ELF-1 (cell line): ENCODE results near the gene ME2.
"Not testable (repeated sequence)": the region's sequence is repeated elsewhere in the genome, so short reads cannot be mapped to it uniquely, and the experiment has no call there.

Source experiments
- DNase-seq: peaks from one replicate; pipeline ENCODE4 v3.0.0-alpha.2; 2016; ENCODE audit warnings: low read depth, low spot score

ME2 gene

DNA sequence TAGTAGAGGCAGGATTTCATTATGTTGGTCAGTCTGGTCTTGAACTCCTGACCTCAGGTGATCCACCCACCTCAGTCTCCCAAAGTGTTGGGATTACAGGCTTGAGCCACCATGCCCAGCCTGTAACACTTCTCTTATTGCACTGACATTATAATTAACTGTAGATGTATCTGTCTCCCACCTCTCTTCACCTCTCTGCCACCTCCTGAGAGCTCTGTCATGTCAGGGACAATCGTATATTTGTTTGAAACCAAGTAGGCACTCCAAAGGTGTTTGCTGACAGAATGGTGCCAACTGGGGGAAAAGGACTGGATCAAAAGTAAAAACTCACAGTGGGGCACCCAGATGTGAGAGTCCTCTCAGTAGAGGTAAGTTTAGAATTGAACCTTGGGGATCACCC, 17.3 kb upstream of the ME2 start:
- DNase-seq = no peak

DNA sequence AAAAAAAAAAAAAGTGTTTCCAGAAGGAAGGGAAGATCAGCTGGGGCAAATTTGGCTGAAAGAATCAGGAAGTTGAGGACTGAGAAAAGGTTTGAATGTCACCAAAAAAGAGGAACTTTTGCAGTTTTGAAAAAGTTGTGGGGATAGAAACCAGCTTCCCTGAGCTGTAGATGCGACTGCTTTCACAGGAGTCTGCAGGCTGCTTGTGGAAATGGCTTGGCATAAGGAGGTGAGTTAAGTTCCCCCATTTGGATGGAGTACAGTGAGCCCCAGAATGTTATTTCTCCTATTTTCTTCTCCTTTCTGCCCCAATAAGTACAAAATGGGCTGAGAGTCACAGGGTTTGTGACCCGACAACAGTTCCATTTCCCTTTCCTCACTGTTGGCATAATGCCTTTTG, 16.5 kb upstream of the ME2 start:
- DNase-seq = no peak

DNA sequence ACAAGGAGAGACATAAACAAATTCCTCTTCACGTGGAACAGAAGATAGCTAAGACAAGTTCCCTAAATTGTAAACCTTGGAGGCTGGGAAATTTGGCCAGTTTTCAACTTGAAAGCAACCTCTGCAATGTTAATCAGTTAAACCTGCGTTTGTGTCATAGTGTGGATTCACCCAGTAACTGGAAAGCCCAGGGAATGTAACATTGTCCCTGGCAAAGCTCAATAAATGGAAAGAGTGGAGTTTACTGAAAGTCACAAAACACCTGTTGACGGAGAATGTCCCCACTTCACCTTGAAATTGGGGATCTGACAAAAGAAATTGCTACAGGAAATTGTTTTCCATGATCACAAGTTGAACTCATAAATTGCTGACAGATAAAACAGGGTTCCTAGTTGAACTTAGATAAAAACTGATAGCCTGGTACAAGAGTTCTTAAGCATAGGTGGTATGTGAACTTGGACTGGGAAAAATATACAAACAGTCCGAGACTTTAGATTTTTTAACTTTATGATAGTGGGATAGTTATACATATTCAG, 15.0 kb upstream of the ME2 start:
- no peak for DNase-seq

DNA sequence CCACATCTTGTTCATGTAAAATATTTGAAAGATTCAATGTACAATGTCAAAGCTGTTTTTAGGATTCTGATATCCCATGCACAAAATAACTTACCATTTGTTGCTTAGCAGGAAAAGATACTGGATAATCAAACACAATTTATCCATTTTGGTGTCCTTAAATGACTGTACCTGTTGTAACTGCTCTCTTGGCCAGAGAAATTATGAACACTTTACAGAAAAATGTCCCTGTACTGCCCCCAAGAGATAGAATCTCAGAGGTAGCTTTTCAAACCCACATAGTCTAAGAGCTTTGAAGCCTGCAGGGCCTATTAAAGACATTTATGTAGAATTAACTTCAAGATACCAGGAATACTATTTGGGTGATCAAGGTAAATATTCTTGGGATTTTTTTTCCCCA, 12.2 kb upstream of the ME2 start:
- no peak for DNase-seq

DNA sequence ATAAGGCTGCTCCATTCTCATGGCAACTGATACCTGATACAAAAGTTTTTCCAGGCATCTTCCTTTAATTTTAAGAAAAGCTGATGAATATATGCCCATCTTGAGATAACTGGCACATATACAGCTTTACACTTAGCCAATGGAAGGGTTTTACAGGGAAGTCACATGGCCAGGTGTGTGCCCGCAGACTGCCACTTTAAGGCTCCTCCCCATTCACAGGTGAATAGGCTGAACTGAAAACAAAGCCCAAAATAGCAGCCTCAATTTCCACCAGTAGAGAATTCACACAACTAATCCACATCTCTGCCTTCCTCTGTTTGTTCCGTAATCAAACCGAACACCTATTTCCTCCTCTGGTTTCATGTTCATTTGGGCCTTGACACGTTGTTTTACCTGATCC, 9.8 kb upstream of the ME2 start:
- no peak for DNase-seq

DNA sequence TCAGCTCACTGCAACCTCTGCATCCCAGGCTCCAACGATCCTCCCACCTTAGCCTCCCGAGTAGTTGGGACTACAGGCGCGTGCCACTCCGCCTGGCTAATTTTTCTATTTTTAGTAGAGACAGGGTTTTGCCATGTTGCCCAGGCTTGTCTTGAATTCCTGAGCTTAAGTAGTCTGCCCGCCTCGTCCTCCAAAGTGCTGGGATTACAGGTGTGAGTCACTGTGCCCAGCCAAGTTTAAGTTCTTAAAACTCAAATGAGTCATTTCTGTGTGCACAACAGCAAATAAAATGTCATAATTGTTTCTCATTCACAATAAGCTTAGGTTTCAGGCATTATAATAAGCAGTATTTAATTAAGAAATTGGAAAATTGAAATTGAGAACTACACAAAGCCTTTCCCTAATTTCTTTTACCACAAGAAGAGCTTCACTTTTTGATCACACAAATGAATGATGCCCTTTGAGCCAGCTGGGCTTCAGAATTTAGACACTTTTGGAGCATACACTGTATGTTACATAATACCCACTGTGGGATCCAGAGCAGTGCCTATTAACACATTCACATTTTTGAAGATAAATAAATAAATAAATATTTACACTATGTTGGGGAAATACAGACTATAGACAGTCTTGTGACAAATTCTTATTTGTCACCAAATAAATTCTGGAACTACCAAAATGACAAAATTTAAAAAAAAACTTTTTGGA, 8.6 kb upstream of the ME2 start:
- DNase-seq = no peak

DNA sequence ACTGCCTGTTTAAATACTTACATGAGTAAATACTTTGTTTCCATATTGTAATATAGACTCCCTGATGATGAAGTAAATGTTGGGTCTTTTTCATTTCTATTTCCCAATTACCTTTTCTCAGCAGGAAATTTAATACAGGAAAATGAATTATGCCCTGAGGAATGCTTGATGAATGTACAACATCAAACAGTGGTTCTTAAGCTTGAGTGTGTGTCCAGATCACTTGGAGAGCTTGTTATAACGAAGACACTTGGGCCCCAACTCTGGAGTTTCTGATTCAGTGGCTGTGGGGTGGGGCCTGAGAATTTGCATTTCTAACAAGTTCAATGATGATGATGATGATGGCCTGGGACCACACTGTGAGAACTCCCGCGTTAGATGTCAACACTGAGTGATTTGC, 7.1 kb upstream of the ME2 start:
- DNase-seq = no peak

DNA sequence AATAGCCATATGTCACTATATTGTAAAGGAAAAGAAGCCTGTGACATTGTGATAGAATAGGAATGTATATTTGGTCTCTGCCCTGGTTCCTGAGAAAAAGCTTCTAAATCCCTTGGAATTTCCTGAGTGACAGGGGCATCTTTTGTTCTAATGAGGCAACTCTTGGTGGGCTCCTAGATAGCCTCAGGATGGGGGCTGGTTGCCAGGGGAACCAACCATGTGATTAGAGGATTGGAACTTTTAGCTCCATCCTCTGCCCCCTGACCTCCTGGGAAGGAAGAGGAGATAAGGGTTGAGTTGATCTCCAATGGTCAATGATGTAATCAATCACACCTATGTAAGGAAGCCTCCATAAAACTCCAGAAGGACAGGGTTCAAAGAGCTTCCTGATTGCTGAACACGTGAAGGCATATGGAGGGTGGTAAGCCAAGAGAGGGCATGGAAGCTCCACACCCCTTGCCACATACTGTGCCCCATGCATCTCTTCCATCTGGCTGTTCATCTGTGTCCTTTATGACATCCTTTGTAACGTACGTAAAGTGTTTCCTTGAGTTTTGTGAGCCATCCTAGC, 2.9 kb upstream of the ME2 start:
- DNase-seq = peak; percentile 30

DNA sequence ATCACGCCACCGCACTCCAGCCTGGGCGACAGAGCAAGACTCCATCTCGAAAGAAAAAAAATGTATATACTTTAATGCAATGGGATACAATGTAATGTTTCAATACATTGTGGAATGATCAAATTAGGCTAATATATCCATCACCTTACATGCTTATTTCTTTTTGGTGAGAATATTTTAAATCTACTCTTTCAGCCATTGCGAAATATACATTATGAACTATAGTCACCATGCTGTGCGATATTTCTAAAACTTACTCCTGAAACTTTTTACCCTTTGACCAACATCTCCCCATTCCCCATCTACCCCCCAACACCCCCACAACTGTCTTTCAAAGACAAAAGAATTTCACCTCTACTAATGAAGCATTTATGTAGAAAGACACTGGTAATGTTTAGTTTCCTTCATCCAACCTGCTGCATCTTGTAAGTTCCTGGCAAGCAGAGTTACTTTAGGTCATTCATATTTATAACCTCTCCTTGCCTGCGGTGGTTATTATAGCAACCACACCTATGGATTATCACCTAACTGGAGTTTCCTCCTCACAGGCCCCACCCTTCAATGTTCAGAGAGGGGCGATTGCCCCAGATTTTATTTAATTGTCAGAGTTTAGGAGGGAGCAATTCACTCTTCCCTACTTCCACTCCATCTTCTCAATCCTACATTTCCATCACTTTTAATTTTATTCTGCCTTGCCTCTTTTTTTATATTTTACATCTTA, 1.2 kb upstream of the ME2 start:
- DNase-seq = no peak

DNA sequence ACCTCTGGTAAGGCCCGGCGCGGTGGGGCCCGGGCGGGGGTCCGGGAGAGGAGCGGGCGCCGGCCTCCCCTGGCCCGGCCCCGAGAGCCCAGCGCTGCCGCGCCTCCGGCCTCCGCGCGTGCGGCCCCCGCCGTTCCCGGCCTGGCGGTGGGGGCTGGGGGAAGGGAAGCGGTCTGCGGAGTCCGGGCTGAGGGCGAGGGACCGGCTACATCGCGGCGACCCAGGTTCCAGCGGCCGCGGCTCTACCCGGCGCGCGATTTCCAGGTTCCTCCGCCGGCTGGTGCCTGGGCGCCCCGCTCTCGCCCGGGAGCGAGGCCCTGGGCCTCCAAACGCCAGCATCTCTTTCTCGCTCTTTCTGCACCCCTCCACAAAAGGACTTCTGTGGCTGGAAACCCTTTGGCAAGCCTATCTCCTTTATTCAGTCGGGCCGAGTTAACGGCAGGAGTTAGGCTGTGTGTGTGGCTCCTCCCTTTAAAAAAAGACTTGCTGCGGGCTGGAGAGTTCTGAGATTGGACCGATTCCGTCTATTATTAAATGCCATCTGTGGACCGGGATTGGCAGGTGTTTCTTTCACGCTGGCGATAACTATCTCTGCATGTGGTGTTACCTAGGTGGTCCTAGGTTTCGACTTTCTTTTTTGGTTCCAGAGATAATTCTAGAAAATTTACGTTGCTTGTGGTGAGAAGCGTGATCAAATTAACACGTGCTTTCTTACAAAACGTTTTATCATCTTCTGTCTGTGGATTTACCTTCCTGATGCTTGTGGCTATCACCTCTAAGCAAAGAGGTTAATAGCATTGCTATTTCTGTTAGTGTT, 592 bp downstream of the ME2 start:
- DNase-seq = peak; percentile 51

DNA sequence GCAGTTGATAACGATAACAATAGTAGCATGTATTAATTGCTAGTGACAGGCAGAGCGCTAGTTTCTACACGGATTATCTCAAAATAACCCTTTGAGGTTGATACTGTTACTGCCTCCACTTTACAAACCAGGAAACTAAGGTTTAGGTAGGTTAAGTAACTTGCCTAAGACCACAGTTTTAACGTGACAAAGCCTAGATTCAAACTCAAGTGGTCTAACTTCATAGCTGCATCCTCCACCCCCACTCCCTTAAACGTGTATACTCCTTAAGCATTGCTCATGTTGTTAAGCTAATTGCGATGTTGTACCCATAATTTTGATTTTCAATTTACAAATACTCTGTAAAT, 1.2 kb downstream of the ME2 start:
- no peak for DNase-seq

DNA sequence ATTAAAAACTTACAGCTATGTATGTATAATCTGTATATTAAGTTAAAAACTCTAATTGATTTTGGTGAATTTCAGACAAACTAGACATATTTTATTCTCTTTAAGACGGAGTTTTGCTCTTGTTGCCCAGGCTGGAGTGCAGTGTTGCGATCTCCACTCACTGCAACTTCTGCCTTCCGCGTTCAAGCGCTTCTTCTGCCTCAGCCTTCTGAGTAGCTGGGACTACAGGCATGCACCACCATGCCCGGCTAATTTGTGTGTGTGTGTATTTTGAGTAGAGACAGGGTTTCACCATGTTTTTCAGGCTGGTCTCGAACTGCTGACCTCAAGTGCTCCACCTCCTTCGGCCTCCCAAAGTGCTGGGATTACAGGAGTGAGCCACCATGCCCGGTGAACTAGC, 2.0 kb downstream of the ME2 start:
- DNase-seq = not testable (repeated sequence)

DNA sequence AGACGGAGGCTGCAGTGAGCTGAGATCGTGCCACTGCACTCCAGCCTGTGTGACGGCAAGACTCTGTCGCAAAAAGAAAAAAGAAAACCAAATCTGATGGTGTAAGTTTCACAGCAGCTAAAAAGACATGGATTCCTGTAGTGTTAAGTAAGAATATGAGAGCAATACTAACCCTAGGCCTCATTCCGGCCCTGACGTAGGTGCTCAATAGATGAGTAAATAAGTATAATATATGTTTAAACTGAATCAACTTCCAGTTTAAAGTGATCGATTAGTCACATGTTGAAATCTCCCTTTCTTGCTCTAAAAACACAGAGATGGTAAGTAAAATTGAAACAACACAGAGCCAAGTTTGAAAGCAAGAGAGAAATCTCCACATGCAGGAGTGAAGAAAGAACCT, 8.0 kb downstream of the ME2 start:
- DNase-seq = no peak

DNA sequence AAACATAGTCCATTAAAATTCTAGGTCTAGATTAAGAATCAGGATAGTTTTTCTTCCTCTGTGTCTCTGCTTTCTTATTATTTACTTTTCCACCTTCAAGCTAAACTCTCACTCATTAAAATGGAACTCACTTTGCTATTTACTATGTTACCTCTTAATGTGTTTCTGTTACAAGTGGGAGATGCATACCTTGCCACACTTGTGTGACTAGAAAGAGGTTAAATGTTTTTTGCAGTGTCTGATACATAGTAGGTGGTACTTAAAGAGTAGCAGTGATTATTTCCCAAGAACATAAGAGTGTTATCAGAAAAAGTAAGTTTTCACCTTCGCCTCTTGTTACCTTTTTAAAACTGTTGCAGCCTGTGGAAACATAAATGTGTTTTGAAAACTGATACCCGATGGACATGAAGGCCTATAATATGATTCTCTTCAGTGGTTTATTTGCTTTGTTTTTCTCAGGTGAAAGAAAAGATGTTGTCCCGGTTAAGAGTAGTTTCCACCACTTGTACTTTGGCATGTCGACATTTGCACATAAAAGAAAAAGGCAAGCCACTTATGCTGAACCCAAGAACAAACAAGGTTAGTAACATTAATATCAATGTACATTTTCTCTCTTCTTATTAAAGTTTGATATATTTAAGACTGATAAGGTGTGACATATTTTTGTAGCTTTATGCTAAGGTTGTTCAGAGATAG, 16.6 kb downstream of the ME2 start:
- no peak for DNase-seq

DNA sequence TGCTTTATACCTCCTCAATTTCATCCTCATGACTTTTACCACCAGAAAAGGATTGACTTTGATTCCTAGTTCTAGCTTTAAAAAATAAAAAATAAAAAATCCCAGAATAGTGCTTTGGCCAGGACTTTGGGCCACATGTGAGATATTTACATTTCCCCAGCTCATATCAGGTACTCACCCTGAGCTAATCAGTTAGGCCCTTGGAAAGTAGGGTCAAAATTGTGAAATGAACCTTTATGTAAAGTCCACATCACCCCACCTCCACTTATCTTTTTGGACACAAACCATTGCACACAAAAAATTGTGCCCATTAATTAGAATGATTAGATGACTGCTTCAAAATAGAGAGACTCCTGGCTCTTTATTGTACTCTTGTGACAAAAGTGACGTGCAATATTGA, 17.2 kb downstream of the ME2 start:
- no peak for DNase-seq

DNA sequence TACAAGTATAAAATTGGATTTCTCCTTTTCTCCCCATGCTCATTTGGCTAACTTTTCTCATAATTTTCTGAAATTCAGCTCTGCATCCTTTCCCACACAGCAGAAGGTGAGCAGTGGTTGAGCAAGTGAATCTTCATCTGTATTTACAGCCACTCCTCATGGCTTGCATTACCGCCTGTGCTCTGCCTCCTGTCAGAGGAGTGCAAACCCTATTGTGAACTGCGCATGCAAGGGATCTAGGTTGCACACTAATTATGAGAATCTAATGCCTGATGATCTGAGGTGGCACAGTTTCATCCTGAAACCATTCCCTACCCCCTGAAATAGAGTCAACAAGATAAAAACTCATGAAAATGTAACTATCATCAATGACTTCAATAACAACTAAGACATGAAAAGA, 20.0 kb downstream of the ME2 start:
- no peak for DNase-seq

DNA sequence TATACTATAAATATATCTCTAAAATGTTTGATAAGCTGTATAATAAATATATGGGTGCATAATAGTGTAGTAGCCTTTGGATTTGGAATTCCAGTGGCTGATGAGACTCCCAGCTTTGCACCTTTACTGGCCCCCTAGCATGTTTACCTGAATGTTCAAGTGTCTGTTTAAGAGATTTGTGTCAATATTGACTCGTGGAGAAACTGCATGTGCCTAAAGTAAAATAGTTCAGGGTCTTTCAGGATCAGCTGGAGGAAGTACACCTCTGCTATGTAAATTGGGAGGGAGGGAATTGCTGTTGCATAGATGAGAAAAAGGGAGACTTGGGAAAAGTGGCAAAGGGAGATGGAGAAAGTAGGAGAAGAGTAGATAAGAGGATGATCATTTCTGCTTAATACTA, 23.9 kb downstream of the ME2 start:
- no peak for DNase-seq

DNA sequence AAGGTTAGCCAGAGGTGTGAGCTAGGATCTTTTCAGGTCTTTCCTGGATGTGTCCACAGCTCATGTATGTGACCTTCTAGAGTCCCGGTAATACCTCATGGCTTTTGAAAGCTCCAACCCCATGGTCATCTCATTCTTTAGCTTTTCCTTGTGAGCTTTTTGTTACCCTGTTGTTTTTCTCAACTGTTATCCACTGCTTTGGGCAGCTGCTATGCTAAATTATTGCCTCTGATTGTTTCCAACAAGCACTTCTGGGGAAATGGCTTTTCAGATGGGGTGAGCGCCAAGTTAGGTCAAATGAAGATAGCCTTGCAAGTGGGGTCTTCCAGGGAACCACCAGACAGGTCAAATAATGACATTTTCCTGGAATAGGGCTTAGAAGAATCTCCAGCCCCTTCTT, 27.9 kb downstream of the ME2 start:
- DNase-seq = no peak

DNA sequence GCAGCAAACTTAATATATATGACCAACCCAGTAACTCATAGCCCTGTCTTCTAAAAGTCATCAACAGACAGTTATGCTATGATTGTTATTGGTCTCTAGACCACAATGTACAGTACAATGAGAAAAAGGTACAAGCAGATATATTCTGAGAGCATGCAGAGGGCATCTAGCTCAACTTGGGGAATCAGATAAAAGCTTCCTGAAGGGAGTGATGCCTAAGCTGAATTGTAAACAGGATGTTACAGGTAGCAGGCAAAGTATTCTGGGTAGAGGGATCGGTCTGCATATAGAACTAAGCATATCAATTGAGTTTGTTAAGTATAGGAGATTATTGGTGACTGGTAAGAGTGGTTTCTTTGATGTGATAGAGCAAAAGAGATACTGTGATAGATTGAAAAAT, 30.3 kb downstream of the ME2 start:
- DNase-seq = no peak

DNA sequence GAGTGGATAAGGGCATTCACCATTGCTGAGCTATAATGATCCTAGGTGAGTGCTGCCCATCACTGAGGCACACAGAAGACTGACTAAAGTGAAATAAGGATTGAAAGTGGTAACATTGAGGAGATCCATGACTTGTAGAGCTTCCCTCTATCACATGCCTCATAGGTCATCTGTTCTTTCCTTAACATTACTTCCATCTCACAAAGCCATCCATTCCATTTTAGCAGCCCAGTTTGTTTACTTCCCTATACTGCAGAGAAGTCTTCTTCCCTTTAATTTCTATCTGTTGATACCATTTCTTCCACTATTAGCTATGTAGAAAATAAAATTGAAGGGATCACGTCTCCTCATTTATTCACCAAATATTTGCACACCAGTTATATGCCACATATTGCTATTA, 32.1 kb downstream of the ME2 start:
- no peak for DNase-seq

DNA sequence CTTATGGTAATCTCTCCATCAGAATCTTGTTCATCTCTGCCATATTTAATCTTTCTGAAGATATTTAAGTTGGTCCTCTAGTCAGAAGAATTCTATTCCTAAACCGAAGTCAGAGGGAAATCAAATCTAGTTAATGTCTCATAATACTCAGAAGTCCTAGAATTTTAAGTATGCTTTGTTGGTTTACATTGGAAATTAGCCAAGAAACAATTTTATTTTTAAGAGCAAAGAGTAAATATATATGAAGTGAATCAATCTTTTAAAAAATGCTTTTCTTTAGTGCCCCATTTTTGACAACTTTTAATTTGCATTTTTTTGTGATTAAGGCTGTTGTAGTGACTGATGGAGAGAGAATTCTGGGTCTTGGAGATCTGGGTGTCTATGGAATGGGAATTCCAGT, 38.1 kb downstream of the ME2 start:
- DNase-seq = no peak

DNA sequence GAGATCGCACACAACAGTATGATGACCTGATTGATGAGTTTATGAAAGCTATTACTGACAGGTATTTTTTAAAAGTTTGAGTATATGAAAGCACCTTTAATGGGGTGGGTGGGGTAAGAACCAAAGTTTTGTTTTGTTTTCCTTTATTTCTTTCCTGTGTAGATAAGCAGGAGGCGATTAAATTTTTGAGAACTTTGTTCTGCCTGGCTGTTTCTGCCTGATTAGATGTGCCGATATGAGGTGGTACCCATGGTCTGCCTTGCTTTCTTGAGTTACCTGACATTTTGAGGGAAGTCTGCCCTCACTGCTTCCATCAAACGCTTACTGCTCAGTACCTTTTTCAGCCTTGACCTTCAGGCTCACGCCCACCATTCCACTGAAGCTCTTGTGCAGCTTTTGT, 39.2 kb downstream of the ME2 start:
- no peak for DNase-seq
